SK-N-SH treated with all-trans-retinoic acid at 6 μM for 48 hours (cell line): Measurements from ENCODE around the gene S100A1.

Experiments
- ATAC-seq: fragments of 200-7000 bp; cut with Tn5 transposase; 3 replicates; pipeline ENCODE4 v1.9.1; 2020; ENCODE audit warnings: mild to moderate bottlenecking, moderate library complexity
- ARNTL ChIP-seq: fragments of 450-650 bp; formaldehyde crosslinking; IDR thresholded peaks from 2 replicates; pipeline ENCODE4 v1.5.0; 2020; ENCODE audit warnings: low read depth, mild to moderate bottlenecking, moderate library complexity, borderline replicate concordance
- BACH2 ChIP-seq: fragments of 250-450 bp; sonication (Bioruptor Pico); IDR thresholded peaks from 2 replicates; pipeline ENCODE4 v1.9.0; 2021; ENCODE audit warnings: mild to moderate bottlenecking, borderline replicate concordance
- CREB5 ChIP-seq: fragments of 250-450 bp; sonication (Bioruptor Pico); IDR thresholded peaks from 2 replicates; pipeline ENCODE4 v1.5.1; 2020; ENCODE audit warnings: low read depth, mild to moderate bottlenecking, moderate library complexity
- CSDC2 ChIP-seq: fragments of 250-450 bp; sonication (Bioruptor Pico); IDR thresholded peaks from 2 replicates; pipeline ENCODE4 v1.5.0; 2020; ENCODE audit warnings: mild to moderate bottlenecking, moderate library complexity
- CSRNP3 ChIP-seq: fragments of 250-450 bp; sonication (Bioruptor Pico); IDR thresholded peaks from 2 replicates; pipeline ENCODE4 v1.5.1; 2021; ENCODE audit warnings: mild to moderate bottlenecking, moderate library complexity
- ESRRG ChIP-seq: fragments of 250-450 bp; sonication (Bioruptor Pico); IDR thresholded peaks from 2 replicates; pipeline ENCODE4 v1.6.1; 2021; ENCODE audit warnings: mild to moderate bottlenecking
- GLIS3 ChIP-seq: fragments of 250-450 bp; sonication (Bioruptor Pico); IDR thresholded peaks from 2 replicates; pipeline ENCODE4 v1.5.0; 2020; ENCODE audit warnings: mild to moderate bottlenecking, moderate library complexity
- ISL1 ChIP-seq: fragments of 250-450 bp; sonication (Bioruptor Pico); IDR thresholded peaks from 2 replicates; pipeline ENCODE4 v2.1.2; 2022; ENCODE audit warnings: mild to moderate bottlenecking, moderate library complexity
- OSR1 ChIP-seq: fragments of 250-450 bp; sonication (Bioruptor Pico); IDR thresholded peaks from 2 replicates; pipeline ENCODE4 v1.8.0; 2022; ENCODE audit warnings: moderate library complexity, mild to moderate bottlenecking, inconsistent platforms
- PATZ1 ChIP-seq: fragments of 250-450 bp; sonication (Bioruptor Pico); IDR thresholded peaks from 2 replicates; pipeline ENCODE4 v1.8.0; 2020; ENCODE audit warnings: mild to moderate bottlenecking, moderate library complexity, borderline replicate concordance
- PPARA ChIP-seq: fragments of 250-450 bp; sonication (Bioruptor Pico); IDR thresholded peaks from 2 replicates; pipeline ENCODE4 v1.5.0; 2020; ENCODE audit warnings: mild to moderate bottlenecking, borderline replicate concordance
- RARB ChIP-seq: fragments of 250-450 bp; sonication (Bioruptor Pico); IDR thresholded peaks from 2 replicates; pipeline ENCODE4 v1.8.0; 2021; ENCODE audit warnings: mild to moderate bottlenecking, moderate library complexity
- SNAI2 ChIP-seq: fragments of 250-450 bp; sonication (Bioruptor Pico); IDR thresholded peaks from 2 replicates; pipeline ENCODE4 v1.5.0; 2020; ENCODE audit warnings: mild to moderate bottlenecking, moderate library complexity
- TCF4 ChIP-seq: fragments of 250-450 bp; sonication (Bioruptor Pico); IDR thresholded peaks from 2 replicates; pipeline ENCODE4 v1.8.0; 2021; ENCODE audit warnings: mild to moderate bottlenecking, moderate library complexity, borderline replicate concordance
- TOX ChIP-seq: fragments of 250-450 bp; sonication (Bioruptor Pico); IDR thresholded peaks from 2 replicates; pipeline ENCODE4 v1.8.0; 2021; ENCODE audit warnings: mild to moderate bottlenecking, moderate library complexity, borderline replicate concordance
- TSHZ2 ChIP-seq: fragments of 250-450 bp; sonication (Bioruptor Pico); IDR thresholded peaks from 2 replicates; pipeline ENCODE4 v1.5.0; 2020; ENCODE audit warnings: mild to moderate bottlenecking, moderate library complexity
- ZC3H10 ChIP-seq: fragments of 250-450 bp; sonication (Bioruptor Pico); IDR thresholded peaks from 2 replicates; pipeline ENCODE4 v1.5.1; 2021; ENCODE audit warnings: mild to moderate bottlenecking, moderate library complexity
- ZFP3 ChIP-seq: fragments of 250-450 bp; sonication (Bioruptor Pico); IDR thresholded peaks from 2 replicates; pipeline ENCODE4 v1.5.0; 2020; ENCODE audit warnings: mild to moderate bottlenecking, moderate library complexity
- ZFP30 ChIP-seq: fragments of 450-650 bp; formaldehyde crosslinking; IDR thresholded peaks from 2 replicates; pipeline ENCODE4 v1.5.0; 2022; ENCODE audit warnings: mild to moderate bottlenecking, moderate library complexity
- ZNF565 ChIP-seq: fragments of 450-650 bp; formaldehyde crosslinking; conservative IDR thresholded peaks from 2 replicates; pipeline ENCODE4 v1.5.0; 2020; ENCODE audit warnings: low read depth, mild to moderate bottlenecking, moderate library complexity
- ZNF70 ChIP-seq: fragments of 450-650 bp; formaldehyde crosslinking; IDR thresholded peaks from 2 replicates; pipeline ENCODE4 v1.5.0; 2020; ENCODE audit warnings: mild to moderate bottlenecking, moderate library complexity
- ZNF8 ChIP-seq: fragments of 450-650 bp; formaldehyde crosslinking; IDR thresholded peaks from 2 replicates; pipeline ENCODE4 v1.5.0; 2020; ENCODE audit warnings: mild to moderate bottlenecking, moderate library complexity

Gene S100A1

GRCh38 chr1:153630384-153630783, 2.1 kb downstream of the S100A1 start:
- ATAC-seq, result no peak
- TF ChIP-seq ZNF565 (CRISPR knock-in tag) (no peak), ZNF8 (CRISPR knock-in tag) (no peak), TOX (no peak), SNAI2 (CRISPR knock-in tag) (no peak), RARB (CRISPR knock-in tag) (no peak), ZFP30 (CRISPR knock-in tag) (no peak), CSRNP3 (CRISPR knock-in tag) (no peak), OSR1 (CRISPR knock-in tag) (no peak), GLIS3 (CRISPR knock-in tag) (no peak), ARNTL (no peak), ISL1 (CRISPR knock-in tag) (no peak), TSHZ2 (CRISPR knock-in tag) (no peak), ESRRG (CRISPR knock-in tag) (no peak), CSDC2 (no peak), PPARA (CRISPR knock-in tag) (no peak), ZFP3 (CRISPR knock-in tag) (no peak), ZC3H10 (CRISPR knock-in tag) (no peak), TCF4 (CRISPR knock-in tag) (no peak)

- ATAC-seq, result no peak
- TF ChIP-seq ZFP30 (CRISPR knock-in tag), result no peak
- no peak for TF ChIP-seq OSR1 (CRISPR knock-in tag)
- no peak for TF ChIP-seq ZFP3 (CRISPR knock-in tag)
- TF ChIP-seq TSHZ2 (CRISPR knock-in tag), result no peak
- TF ChIP-seq ISL1 (CRISPR knock-in tag), result no peak
- no peak for TF ChIP-seq ARNTL
- no peak for TF ChIP-seq GLIS3 (CRISPR knock-in tag)
- TF ChIP-seq ZNF565 (CRISPR knock-in tag), result no peak
- no peak for TF ChIP-seq PPARA (CRISPR knock-in tag)
- no peak for TF ChIP-seq ZNF8 (CRISPR knock-in tag)
- TF ChIP-seq CSDC2, result no peak
- no peak for TF ChIP-seq CREB5
- TF ChIP-seq RARB (CRISPR knock-in tag), result no peak
- TF ChIP-seq TCF4 (CRISPR knock-in tag), result no peak
Observed at GRCh38 chr1:153631047-153632022, 3.1 kb downstream of the S100A1 start.

GRCh38 chr1:153633161-153633753, 5.0 kb downstream of the S100A1 start:
- no peak for ATAC-seq
- TF ChIP-seq PATZ1 (CRISPR knock-in tag) (no peak), OSR1 (CRISPR knock-in tag) (no peak), TCF4 (CRISPR knock-in tag) (no peak), ARNTL (no peak), ZNF70 (no peak), GLIS3 (CRISPR knock-in tag) (no peak), BACH2 (CRISPR knock-in tag) (no peak), ZFP30 (CRISPR knock-in tag) (no peak), ESRRG (CRISPR knock-in tag) (no peak), TSHZ2 (CRISPR knock-in tag) (no peak)
